Upper lobe of right lung (tissue), 1 donor: Measurements from ENCODE around the gene NPTXR. TPM values are rescaled to one million over a fixed set of nuclear protein-coding genes. Genes with fewer than 3 reads are reported as not detected.
"Not testable (repeated sequence)": the region's sequence is repeated elsewhere in the genome, so short reads cannot be mapped to it uniquely, and the experiment has no call there.

ENCODE experiments used
- ATAC-seq: fragments of 200-7000 bp; cut with Tn5 transposase; one replicate; pipeline ENCODE4 v1.9.1; 2020; ENCODE audit warnings: mild to moderate bottlenecking, moderate library complexity
- DNase-seq: peaks from one replicate; pipeline ENCODE4 v3.0.0-alpha.2; 2020
- H3K27ac ChIP-seq: fragments of 200-600 bp; one replicate; pipeline ENCODE4 v1.8.0; 2022
- H3K27me3 ChIP-seq: fragments of 200-600 bp; one replicate; pipeline ENCODE4 v1.8.0; 2022; ENCODE audit warnings: mild to moderate bottlenecking
- H3K36me3 ChIP-seq: fragments of 200-600 bp; one replicate; pipeline ENCODE4 v1.8.0; 2022
- H3K4me1 ChIP-seq: fragments of 200-600 bp; one replicate; pipeline ENCODE4 v1.8.0; 2022
- H3K4me3 ChIP-seq: fragments of 200-600 bp; one replicate; pipeline ENCODE4 v1.8.0; 2022; ENCODE audit warnings: mild to moderate bottlenecking
- H3K9me3 ChIP-seq: fragments of 200-600 bp; one replicate; pipeline ENCODE4 v1.8.0; 2022
- intact Hi-C: fragments of 100-400 bp; cut with DNase I; formaldehyde crosslinking; loops from one replicate; pipeline ENCODE4 v1.11.0; 2022
- total RNA-seq: library from RNA; stranded (reverse); fragmentation: NEBNext Ultra II Directional; extraction: Animal tissue kit (Norgen Biotek cat#: 25700); gene quantifications from one replicate; pipeline ENCODE4 v1.2.1, GENCODE V29; 2021
- TF ChIP-seq, protein P1 (sequence below): fragments of 200-600 bp; IDR thresholded peaks from one replicate; pipeline ENCODE4 v1.8.0; 2022; ENCODE audit warnings: antibody characterized with exemption
- donor health status: DM: no; HTN: yes; CAD: no; lungs with severe emphysema.

The NPTXR gene
- total RNA-seq, 1 donor from 2014 or later = 6.3 TPM

DNA sequence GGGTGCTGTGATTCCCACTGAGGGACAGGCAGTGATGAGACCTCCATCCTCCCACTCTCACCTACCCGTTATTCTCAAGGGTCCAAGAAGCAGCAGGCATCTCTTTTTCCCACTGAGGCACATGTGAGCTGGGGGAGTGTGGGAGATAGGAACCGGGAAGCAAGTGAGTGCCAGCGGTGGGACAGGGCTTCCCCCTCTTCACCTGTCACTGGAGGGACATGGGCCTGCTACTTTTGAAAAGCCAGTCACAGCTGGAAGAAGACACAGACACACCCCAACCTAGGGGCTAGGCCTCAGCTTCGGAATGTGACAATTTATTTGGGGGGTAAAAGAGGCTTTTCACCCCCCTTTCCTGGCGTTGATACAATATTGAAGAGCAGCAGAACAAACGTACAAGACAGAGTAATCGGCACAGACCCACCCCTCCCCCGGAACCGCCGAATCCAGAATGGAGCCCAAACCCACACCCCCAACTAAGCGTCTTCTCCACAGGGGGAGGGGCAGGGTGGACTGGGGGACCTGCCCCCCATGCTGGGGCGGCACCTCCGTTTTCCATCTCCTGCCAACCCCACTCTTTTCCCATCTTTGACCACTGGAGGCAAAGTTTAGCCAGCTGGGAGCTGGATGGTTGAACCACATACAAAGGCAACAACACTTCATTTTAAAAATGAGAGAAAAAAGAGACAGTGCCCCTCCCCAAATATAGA lies 17.5 kb upstream of the NPTXR start:
- no peak for ATAC-seq
- Histone ChIP-seq H3K9me3 (no peaks in the 10 kb centered on the region), H3K4me1 (peaks cover 20% of the 10 kb centered on the region), H3K36me3 (peaks cover 10% of the 10 kb centered on the region), H3K27ac (no peak overlapping the region), H3K4me3 (no peak overlapping the region), H3K27me3 (no peaks in the 10 kb centered on the region)
- TF ChIP-seq, protein P1, sequence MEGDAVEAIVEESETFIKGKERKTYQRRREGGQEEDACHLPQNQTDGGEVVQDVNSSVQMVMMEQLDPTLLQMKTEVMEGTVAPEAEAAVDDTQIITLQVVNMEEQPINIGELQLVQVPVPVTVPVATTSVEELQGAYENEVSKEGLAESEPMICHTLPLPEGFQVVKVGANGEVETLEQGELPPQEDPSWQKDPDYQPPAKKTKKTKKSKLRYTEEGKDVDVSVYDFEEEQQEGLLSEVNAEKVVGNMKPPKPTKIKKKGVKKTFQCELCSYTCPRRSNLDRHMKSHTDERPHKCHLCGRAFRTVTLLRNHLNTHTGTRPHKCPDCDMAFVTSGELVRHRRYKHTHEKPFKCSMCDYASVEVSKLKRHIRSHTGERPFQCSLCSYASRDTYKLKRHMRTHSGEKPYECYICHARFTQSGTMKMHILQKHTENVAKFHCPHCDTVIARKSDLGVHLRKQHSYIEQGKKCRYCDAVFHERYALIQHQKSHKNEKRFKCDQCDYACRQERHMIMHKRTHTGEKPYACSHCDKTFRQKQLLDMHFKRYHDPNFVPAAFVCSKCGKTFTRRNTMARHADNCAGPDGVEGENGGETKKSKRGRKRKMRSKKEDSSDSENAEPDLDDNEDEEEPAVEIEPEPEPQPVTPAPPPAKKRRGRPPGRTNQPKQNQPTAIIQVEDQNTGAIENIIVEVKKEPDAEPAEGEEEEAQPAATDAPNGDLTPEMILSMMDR = no peak
- peak; percentile 54 for DNase-seq
- intact Hi-C loops = no loop called here

DNA sequence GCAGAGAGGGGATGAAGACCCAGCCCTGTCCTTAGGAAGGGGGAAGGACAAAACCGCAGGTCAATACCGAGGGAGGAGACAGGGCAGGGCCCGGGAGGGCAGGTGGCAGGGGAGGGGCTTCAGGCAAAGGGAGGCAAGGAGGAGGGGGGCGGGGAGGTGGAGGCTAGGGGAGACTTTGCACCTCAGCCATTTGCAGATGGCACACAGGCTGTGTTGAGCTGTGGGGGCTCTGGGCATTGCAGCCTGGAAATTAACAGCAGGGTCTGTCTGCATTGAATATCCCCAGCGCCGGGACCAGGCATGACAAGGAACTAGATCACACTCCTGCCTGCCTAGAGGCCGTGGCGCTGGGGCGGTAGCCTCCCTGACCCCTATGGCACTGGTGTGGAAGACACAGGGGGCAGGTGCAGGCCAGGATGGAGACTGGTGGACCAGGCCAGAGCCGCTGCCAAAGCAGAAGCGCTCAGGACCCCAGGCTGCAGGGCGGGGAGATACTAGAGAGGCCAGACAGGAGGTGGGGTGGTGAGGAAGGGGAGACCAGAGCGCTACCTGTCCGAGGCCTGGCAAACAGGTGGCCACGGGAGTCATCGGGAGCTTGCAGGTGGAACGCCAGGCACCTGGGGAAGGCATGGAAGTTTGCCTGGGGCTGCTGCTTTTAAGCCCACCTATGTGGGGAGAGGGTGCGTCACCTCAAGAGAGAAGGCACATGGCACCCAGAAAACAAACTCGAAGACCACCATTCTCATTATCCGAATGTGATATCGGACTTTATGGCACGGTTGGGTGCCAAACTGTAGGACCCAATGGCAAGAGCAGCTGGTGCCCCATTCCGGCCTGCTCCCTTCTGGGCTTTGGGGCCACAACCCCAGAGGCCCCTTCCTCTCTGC lies 16.7 kb upstream of the NPTXR start:
- Histone ChIP-seq H3K27ac (no peak overlapping the region), H3K27me3 (no peaks in the 10 kb centered on the region), H3K4me3 (no peak overlapping the region), H3K36me3 (peaks cover 4% of the 10 kb centered on the region), H3K4me1 (peaks cover 20% of the 10 kb centered on the region), H3K9me3 (no peaks in the 10 kb centered on the region)
- DNase-seq (no peak), ATAC-seq (no peak)
- intact Hi-C loops = no loop called here
- TF ChIP-seq, protein P1 = no peak

DNA sequence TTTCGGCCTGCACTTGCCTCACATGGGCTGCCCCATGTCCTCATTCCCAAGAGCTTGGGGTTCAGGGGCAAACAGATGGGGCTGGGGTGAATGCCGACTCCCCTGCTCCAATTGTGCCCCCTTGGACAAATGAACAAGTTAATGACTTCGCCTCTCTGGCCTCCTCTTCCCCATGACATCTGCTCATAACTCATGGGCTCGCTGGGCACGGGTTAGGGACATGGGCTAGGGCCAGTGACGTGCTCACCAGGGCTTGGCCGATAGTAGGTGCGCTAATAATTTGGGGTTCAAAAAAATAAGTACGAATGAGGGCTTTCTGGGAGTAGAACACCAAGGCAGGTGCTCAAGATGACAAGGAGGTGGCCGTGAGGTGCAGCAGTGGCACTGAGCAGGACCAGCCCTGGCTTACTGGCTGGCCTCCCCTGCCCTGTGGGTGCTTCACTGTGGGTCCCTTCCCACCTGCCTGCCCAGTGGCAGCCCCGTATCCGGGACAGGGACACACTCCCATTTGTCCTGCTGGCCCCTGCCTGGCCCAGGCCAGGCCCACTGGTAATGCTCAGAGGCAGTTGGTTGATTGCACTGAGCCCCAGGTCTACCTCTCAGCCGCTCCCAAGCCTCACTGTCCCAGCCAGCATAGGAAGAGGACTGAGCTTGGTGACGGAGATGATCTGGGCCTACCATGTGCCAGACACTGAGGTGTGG lies 15.9 kb upstream of the NPTXR start:
- Histone ChIP-seq H3K27ac (no peak overlapping the region), H3K9me3 (no peaks in the 10 kb centered on the region), H3K4me1 (peaks cover 12% of the 10 kb centered on the region), H3K4me3 (no peak overlapping the region), H3K27me3 (no peaks in the 10 kb centered on the region), H3K36me3 (no peaks in the 10 kb centered on the region)
- TF ChIP-seq, protein P1 = no peak
- intact Hi-C loops = no loop called here
- ATAC-seq (no peak), DNase-seq (no peak)

DNA sequence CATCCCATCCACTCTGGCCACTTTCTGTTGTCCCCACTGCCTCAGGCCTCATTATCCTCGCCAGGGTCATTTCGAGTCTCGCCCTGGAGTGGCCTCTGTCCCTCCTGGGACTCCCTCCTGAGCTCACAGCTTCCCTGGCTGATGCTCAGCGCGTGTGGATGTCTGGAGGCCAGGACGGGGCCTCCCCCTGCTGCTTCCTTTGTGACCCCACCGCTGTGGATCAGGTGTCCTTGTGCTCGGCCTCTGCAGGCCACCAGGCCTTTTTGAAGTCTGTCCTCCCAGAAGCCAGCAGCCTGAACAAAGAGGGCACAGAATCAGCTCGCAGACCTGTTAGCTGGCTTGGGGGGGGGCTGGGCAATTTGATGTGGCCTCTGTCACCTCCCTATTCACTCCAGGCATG lies 14.7 kb upstream of the NPTXR start:
- H3K9me3 ChIP-seq = no peaks in the 10 kb centered on the region
- no peaks in the 10 kb centered on the region for H3K36me3 ChIP-seq
- H3K4me3 ChIP-seq = no peak overlapping the region
- TF ChIP-seq, protein P1 = no peak
- ATAC-seq (no peak), DNase-seq (no peak)
- intact Hi-C loops = no loop called here
- H3K27me3 ChIP-seq = no peaks in the 10 kb centered on the region
- H3K4me1 ChIP-seq = peaks cover 8% of the 10 kb centered on the region
- H3K27ac ChIP-seq = no peak overlapping the region

DNA sequence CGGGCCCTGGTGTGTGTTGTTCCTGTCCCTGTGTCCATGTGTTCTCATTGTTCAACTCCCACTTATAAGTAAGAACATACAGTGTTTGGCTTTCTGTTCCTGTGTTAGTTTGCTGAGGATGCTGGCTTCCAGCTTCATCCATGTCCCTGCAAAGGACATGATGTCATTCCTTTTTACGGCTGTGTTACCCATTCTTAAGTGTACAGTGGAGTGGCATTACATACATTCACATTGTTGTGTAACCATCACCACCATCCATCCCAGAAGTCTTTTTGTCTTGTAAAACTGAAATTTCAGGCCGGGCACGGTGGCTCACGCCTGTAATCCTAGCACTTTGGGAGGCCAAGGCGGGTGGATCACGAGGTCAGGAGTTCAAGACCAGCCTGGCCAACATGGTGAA lies 10.6 kb upstream of the NPTXR start:
- DNase-seq, ATAC-seq, H3K9me3 ChIP-seq, H3K36me3 ChIP-seq, intact Hi-C loops, H3K4me1 ChIP-seq, H3K27ac ChIP-seq, H3K4me3 ChIP-seq, H3K27me3 ChIP-seq: not testable (repeated sequence)

DNA sequence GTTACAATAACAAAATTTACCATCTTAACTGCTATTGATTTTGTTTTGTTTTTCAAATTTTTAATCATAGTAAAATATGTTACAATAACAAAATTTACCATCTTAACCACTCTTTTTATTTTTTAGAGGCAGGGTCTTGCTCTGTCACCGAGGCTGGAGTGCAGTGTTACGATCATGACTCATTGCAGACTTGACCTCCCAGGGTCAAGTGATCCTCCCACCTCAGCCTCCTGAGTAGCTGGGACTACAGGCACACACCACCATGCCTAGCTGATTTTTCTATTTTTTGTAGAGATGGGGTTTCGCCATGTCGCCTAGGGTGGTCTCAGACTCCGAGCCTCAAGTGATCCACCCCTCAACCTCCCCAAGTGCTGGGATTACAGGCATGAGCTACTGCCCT lies 10.1 kb upstream of the NPTXR start:
- ATAC-seq, H3K9me3 ChIP-seq, H3K4me3 ChIP-seq, H3K4me1 ChIP-seq, DNase-seq, H3K27me3 ChIP-seq, H3K36me3 ChIP-seq, intact Hi-C loops, H3K27ac ChIP-seq: not testable (repeated sequence)
